GM21526 (cell line): ENCODE measurements around the gene SH3PXD2A.

ENCODE experiments used
- ATAC-seq: cut with Tn5 transposase; IDR thresholded peaks from one replicate; pipeline ENCODE4 v1.9.1; 2021; ENCODE audit warnings: moderate library complexity; ENCODE audit not compliant: unreplicated experiment, low FRiP score

The SH3PXD2A gene

GRCh38 chr10:103756277-103756869 lies 99.0 kb downstream of the SH3PXD2A start:
- ATAC-seq = no peak

- ATAC-seq = no peak
Observed at GRCh38 chr10:103752680-103753248, 102.6 kb downstream of the SH3PXD2A start.

- ATAC-seq = no peak
Observed at GRCh38 chr10:103751667-103752290, 103.6 kb downstream of the SH3PXD2A start.

GRCh38 chr10:103750836-103751235 lies 104.5 kb downstream of the SH3PXD2A start:
- ATAC-seq = no peak

GRCh38 chr10:103749779-103750178 lies 105.6 kb downstream of the SH3PXD2A start:
- no peak for ATAC-seq

- ATAC-seq = no peak
Observed at GRCh38 chr10:103748020-103748419, 107.4 kb downstream of the SH3PXD2A start.

GRCh38 chr10:103747193-103747865 lies 108.0 kb downstream of the SH3PXD2A start:
- no peak for ATAC-seq

GRCh38 chr10:103746598-103746997 lies 108.8 kb downstream of the SH3PXD2A start:
- no peak for ATAC-seq

- peak; percentile 55 for ATAC-seq
Observed at GRCh38 chr10:103745341-103746247, 109.8 kb downstream of the SH3PXD2A start.

- ATAC-seq = no peak
Observed at GRCh38 chr10:103742824-103743223, 112.6 kb downstream of the SH3PXD2A start.

GRCh38 chr10:103740611-103741010 lies 114.8 kb downstream of the SH3PXD2A start:
- ATAC-seq = no peak

- no peak for ATAC-seq
Observed at GRCh38 chr10:103739039-103739764, 116.2 kb downstream of the SH3PXD2A start.

- ATAC-seq = no peak
Observed at GRCh38 chr10:103737735-103738367, 117.5 kb downstream of the SH3PXD2A start.

- no peak for ATAC-seq
Observed at GRCh38 chr10:103736763-103737162, 118.6 kb downstream of the SH3PXD2A start.

GRCh38 chr10:103736044-103736443 lies 119.3 kb downstream of the SH3PXD2A start:
- ATAC-seq = no peak

GRCh38 chr10:103734731-103735130 lies 120.6 kb downstream of the SH3PXD2A start:
- ATAC-seq = no peak

- ATAC-seq = no peak
Observed at GRCh38 chr10:103733045-103733419, 122.3 kb downstream of the SH3PXD2A start.

GRCh38 chr10:103732339-103733044 lies 122.9 kb downstream of the SH3PXD2A start:
- ATAC-seq = no peak
